SK-N-SH treated with all-trans-retinoic acid at 6 μM for 48 hours (cell line): ENCODE data around the gene IL31.

Source experiments
- ATAC-seq: fragments of 200-7000 bp; cut with Tn5 transposase; 3 replicates; pipeline ENCODE4 v1.9.1; 2020; ENCODE audit warnings: mild to moderate bottlenecking, moderate library complexity
- BACH2 ChIP-seq: fragments of 250-450 bp; sonication (Bioruptor Pico); IDR thresholded peaks from 2 replicates; pipeline ENCODE4 v1.9.0; 2021; ENCODE audit warnings: mild to moderate bottlenecking, borderline replicate concordance
- CREB5 ChIP-seq: fragments of 250-450 bp; sonication (Bioruptor Pico); IDR thresholded peaks from 2 replicates; pipeline ENCODE4 v1.5.1; 2020; ENCODE audit warnings: low read depth, mild to moderate bottlenecking, moderate library complexity
- CSDC2 ChIP-seq: fragments of 250-450 bp; sonication (Bioruptor Pico); IDR thresholded peaks from 2 replicates; pipeline ENCODE4 v1.5.0; 2020; ENCODE audit warnings: mild to moderate bottlenecking, moderate library complexity
- ESRRG ChIP-seq: fragments of 250-450 bp; sonication (Bioruptor Pico); IDR thresholded peaks from 2 replicates; pipeline ENCODE4 v1.6.1; 2021; ENCODE audit warnings: mild to moderate bottlenecking
- GLIS3 ChIP-seq: fragments of 250-450 bp; sonication (Bioruptor Pico); IDR thresholded peaks from 2 replicates; pipeline ENCODE4 v1.5.0; 2020; ENCODE audit warnings: mild to moderate bottlenecking, moderate library complexity
- ISL1 ChIP-seq: fragments of 250-450 bp; sonication (Bioruptor Pico); IDR thresholded peaks from 2 replicates; pipeline ENCODE4 v2.1.2; 2022; ENCODE audit warnings: mild to moderate bottlenecking, moderate library complexity
- PATZ1 ChIP-seq: fragments of 250-450 bp; sonication (Bioruptor Pico); IDR thresholded peaks from 2 replicates; pipeline ENCODE4 v1.8.0; 2020; ENCODE audit warnings: mild to moderate bottlenecking, moderate library complexity, borderline replicate concordance
- POU6F1 ChIP-seq: fragments of 250-450 bp; sonication (Bioruptor Pico); IDR thresholded peaks from 2 replicates; pipeline ENCODE4 v1.8.0; 2021; ENCODE audit warnings: low read depth, mild to moderate bottlenecking, moderate library complexity, borderline replicate concordance
- PPARA ChIP-seq: fragments of 250-450 bp; sonication (Bioruptor Pico); IDR thresholded peaks from 2 replicates; pipeline ENCODE4 v1.5.0; 2020; ENCODE audit warnings: mild to moderate bottlenecking, borderline replicate concordance
- RARB ChIP-seq: fragments of 250-450 bp; sonication (Bioruptor Pico); IDR thresholded peaks from 2 replicates; pipeline ENCODE4 v1.8.0; 2021; ENCODE audit warnings: mild to moderate bottlenecking, moderate library complexity
- SNAI2 ChIP-seq: fragments of 250-450 bp; sonication (Bioruptor Pico); IDR thresholded peaks from 2 replicates; pipeline ENCODE4 v1.5.0; 2020; ENCODE audit warnings: mild to moderate bottlenecking, moderate library complexity
- TCF4 ChIP-seq: fragments of 250-450 bp; sonication (Bioruptor Pico); IDR thresholded peaks from 2 replicates; pipeline ENCODE4 v1.8.0; 2021; ENCODE audit warnings: mild to moderate bottlenecking, moderate library complexity, borderline replicate concordance
- TSHZ2 ChIP-seq: fragments of 250-450 bp; sonication (Bioruptor Pico); IDR thresholded peaks from 2 replicates; pipeline ENCODE4 v1.5.0; 2020; ENCODE audit warnings: mild to moderate bottlenecking, moderate library complexity
- ZC3H10 ChIP-seq: fragments of 250-450 bp; sonication (Bioruptor Pico); IDR thresholded peaks from 2 replicates; pipeline ENCODE4 v1.5.1; 2021; ENCODE audit warnings: mild to moderate bottlenecking, moderate library complexity
- ZFP3 ChIP-seq: fragments of 250-450 bp; sonication (Bioruptor Pico); IDR thresholded peaks from 2 replicates; pipeline ENCODE4 v1.5.0; 2020; ENCODE audit warnings: mild to moderate bottlenecking, moderate library complexity
- ZNF565 ChIP-seq: fragments of 450-650 bp; formaldehyde crosslinking; conservative IDR thresholded peaks from 2 replicates; pipeline ENCODE4 v1.5.0; 2020; ENCODE audit warnings: low read depth, mild to moderate bottlenecking, moderate library complexity
- ZNF70 ChIP-seq: fragments of 450-650 bp; formaldehyde crosslinking; IDR thresholded peaks from 2 replicates; pipeline ENCODE4 v1.5.0; 2020; ENCODE audit warnings: mild to moderate bottlenecking, moderate library complexity

IL31 gene

GRCh38 chr12:122174155-122174845 lies at the start of gene IL31:
Gene IL31 (minus strand): TSS chr12:122174221. CDS start chr12:122174172, 49 bp downstream.
- no peak for ATAC-seq
- TF ChIP-seq ZNF565 (CRISPR knock-in tag) = no peak
- TF ChIP-seq ZNF70 (CRISPR knock-in tag) = no peak
- TF ChIP-seq ZFP3 (CRISPR knock-in tag) = no peak
- TF ChIP-seq PPARA (CRISPR knock-in tag) = no peak
- TF ChIP-seq CSDC2 = no peak
- no peak for TF ChIP-seq ZC3H10 (CRISPR knock-in tag)
- TF ChIP-seq CREB5 = no peak
- no peak for TF ChIP-seq RARB
- TF ChIP-seq TCF4 (CRISPR knock-in tag) = no peak
- no peak for TF ChIP-seq POU6F1
- TF ChIP-seq SNAI2 (CRISPR knock-in tag) = no peak
- no peak for TF ChIP-seq ESRRG (CRISPR knock-in tag)
- TF ChIP-seq, all 23 proteins: peak for 0

GRCh38 chr12:122216445-122216844 lies 42.4 kb upstream of the IL31 start:
- ATAC-seq = no peak
- TF ChIP-seq ISL1 (CRISPR knock-in tag) (peak; percentile 95), CREB5 (no peak)

GRCh38 chr12:122215771-122216170 lies 41.8 kb upstream of the IL31 start:
- TF ChIP-seq ISL1 (CRISPR knock-in tag) (no peak), PPARA (CRISPR knock-in tag) (no peak), RARB (no peak), CREB5 (no peak), GLIS3 (CRISPR knock-in tag) (no peak), ZC3H10 (CRISPR knock-in tag) (no peak), CSDC2 (no peak), BACH2 (CRISPR knock-in tag) (no peak), TSHZ2 (no peak), PATZ1 (CRISPR knock-in tag) (no peak)
- no peak for ATAC-seq
